Glomerular endothelial cell (primary cell): ENCODE results near the gene RNF157. TPM values are rescaled to one million over a fixed set of nuclear protein-coding genes. Genes with fewer than 3 reads are reported as not detected.
"Not testable (repeated sequence)": the region's sequence is repeated elsewhere in the genome, so short reads cannot be mapped to it uniquely, and the experiment has no call there.

ENCODE experiments used
- DNase-seq: peaks from one replicate; pipeline ENCODE4 v3.0.0-alpha.2; 2011; ENCODE audit warnings: low read depth, low spot score; ENCODE audit errors: extremely low read depth
- total RNA-seq: library from RNA; depleted of rRNA; stranded (reverse); fragments of >200 nt; gene quantifications from 2 replicates; pipeline ENCODE4 v1.2.3, GENCODE V29; 2015

Gene RNF157
- total RNA-seq, 1 donor from 2014 or later: 0.58 TPM

GRCh38 chr17:76236603-76237002, 3.7 kb downstream of the RNF157 start:
- DNase-seq: no peak

- DNase-seq: no peak
Observed at GRCh38 chr17:76235883-76236282, 4.4 kb downstream of the RNF157 start.

DNA sequence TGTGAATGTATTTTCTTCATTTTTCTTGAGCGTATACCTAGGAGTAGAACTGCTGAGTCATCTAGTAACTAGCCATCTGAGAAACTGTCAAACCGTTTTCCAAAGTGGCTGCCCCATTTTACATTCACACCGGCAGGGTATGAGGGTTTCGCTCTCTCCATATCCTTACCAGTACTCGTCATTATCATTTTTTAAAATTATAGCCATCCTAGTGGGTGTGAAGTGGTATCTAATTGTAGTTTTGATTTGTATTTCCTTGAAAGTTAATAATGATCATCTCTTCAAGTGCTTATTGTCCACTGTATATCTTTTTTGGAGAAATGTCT, 6.0 kb downstream of the RNF157 start:
- no peak for DNase-seq

GRCh38 chr17:76233588-76234353, 6.5 kb downstream of the RNF157 start:
- no peak for DNase-seq

GRCh38 chr17:76232342-76232741, 8.0 kb downstream of the RNF157 start:
- no peak for DNase-seq

DNA sequence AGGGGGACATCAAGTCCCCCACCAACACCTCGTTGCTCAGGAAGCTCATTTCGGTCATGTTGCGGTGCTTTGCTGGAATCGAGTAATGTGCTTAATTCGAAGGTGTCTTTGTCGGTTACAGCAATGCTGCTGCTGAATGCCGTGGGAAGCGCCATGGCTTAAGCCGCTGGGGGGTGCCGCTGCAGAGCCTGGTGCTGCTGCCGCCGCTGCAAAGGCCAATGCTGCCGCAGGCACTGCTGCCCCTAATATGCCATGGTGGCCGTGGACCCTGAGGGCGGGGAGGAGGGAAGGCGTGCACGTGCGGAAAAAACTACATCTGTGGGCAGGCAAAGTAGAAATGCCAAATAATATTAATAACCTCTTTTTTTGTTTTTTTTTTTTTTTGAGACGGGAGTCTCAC, 13.5 kb downstream of the RNF157 start:
- not testable (repeated sequence) for DNase-seq

DNA sequence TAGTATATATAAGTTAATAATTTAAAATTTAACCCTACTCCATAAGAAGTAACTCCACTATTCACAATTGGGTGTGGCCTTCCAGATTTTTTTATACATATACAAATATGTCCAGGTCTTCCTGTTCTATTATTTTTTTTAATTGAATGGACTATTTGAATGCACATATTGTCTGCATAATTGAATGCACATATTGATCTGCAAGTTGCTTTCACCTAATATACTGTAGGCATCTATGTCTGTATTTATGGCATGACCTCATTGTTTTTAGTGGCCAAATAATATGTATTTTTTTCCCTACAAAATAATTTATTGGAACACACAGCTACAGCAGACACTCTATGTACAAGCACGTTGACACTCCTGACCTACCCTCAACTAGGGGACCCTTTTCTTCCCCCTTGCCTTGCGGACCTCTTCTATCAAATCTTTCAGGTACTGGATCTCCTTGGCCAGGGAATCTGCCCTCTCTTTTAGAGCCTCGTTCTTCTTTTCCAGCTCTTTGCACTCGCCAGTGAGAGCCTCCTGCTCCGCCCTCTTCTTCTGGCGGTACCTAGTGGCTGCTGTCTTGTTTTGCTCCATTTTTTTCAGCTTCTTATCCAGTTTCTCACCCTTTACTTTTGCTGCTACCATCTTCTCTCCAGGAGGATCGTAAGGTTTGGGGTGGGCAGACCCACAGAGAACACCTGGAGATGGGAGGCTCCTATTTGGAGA, 14.8 kb downstream of the RNF157 start:
- not testable (repeated sequence) for DNase-seq

DNA sequence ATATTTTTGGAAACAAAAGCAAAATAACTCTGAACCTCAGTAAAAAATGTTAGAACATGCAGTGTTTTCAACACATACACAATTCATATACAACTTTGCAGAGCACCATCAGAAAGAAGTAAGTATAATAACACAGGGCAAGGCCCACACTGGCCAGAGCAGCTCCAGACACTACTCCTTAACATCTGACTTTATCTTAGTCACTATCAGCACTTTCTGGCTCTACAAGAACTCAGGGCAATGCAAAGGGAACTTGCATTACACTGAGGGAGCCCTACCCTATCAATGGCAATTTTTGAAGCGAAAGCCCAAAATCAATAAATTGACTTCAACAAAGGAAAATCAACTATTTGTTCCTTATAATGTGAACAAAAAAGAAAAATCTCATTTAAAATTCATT, 16.5 kb downstream of the RNF157 start:
- DNase-seq: no peak

DNA sequence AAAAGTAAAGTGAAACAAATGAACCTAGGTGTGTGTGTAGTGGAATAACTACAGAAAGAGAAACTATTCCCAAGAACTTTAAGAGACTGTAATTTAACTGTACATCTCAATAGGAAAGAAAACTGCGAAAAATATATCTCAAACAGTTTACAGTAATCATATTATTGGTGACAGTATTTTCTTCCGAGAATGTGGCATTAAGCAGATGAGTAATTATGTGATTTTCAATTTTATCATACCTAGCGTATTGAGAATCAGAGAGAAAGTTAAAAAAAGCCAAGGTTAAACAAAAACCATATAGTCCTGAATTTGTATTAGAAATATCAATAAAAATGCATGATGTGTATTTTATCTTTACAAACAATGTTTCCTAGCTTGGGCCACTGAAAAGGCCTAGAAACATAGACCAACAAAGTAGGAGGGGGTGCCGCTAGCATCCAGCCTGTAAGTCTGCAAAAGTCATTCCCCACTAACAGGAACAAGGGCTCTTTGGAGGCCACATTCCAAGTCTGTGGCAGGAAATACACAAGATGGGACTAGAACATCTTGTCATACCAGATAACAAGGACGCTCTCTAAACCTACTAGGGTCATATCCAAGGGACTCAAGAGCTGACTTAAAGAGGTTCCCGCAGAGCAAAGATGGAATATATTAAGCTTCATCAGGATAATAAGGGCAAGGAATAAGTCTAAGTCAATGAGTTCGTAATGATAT, 20.5 kb downstream of the RNF157 start:
- DNase-seq: no peak

DNA sequence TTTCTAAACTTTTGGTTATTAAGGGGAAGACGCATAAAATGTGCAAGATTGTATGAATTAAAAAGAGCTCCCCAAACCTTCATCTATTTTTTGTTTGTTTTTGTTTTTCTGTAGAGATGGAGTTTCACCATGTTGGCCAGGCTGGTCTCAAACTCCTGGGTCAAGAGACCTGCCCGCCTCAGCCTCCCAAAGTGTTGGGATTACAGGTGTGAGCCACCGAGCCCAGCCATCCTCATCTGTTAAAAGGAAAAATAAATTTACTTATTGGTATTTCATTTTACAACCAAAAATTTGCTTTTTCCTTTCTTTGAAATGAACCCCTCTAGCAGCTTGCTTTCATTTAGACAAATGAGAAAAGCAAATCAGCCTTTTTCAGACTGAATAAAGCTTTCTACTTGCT, 23.2 kb downstream of the RNF157 start:
- DNase-seq: no peak

- DNase-seq: no peak
Observed at GRCh38 chr17:76213491-76213890, 26.8 kb downstream of the RNF157 start.

- no peak for DNase-seq
Observed at GRCh38 chr17:76208120-76208519, 32.2 kb downstream of the RNF157 start.

- no peak for DNase-seq
Observed at GRCh38 chr17:76207275-76208059, 32.8 kb downstream of the RNF157 start.

- DNase-seq: not testable (repeated sequence)
Observed at GRCh38 chr17:76205542-76206144, 34.6 kb downstream of the RNF157 start.

GRCh38 chr17:76204277-76204676, 36.0 kb downstream of the RNF157 start:
- no peak for DNase-seq

- DNase-seq: no peak
Observed at GRCh38 chr17:76200354-76200753, 39.9 kb downstream of the RNF157 start.

DNA sequence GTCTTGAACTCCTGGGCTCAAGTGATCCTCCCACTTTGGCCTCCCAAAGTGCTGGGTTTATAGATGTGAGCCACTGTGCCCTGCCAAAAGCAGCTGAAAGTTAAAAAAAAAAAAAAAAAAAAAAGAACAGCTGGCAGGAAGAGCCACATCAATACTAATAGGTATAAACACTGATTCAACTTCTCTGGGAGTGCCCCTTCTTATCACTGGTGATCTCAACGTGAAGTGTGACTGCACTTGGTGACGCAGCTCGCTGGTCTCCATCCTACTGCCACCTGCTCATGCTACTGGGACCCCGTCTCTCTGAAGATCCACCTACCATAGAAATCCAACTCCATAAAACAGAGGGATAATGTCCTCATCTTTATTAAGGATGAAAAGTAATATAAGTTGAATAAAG, 40.8 kb downstream of the RNF157 start:
- no peak for DNase-seq

DNA sequence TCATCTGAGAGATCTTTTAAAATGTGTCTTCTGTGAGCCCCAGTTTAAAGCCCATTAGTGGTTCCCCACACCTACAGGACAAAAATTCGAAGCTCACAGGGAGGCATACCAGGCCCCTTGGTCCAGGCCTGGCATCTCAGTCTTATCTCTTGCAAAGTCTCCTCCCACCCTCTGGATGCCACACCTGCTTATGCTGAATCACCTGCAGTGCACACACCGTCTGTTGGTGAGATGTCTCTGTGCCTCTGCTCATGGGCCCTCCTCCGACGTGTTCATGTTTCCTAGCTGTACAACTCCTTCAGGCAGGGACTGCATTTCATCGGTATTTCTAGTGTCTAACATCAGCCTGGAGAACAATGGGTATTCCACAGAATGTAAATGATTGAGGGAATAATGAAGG, 41.6 kb downstream of the RNF157 start:
- DNase-seq: no peak

DNA sequence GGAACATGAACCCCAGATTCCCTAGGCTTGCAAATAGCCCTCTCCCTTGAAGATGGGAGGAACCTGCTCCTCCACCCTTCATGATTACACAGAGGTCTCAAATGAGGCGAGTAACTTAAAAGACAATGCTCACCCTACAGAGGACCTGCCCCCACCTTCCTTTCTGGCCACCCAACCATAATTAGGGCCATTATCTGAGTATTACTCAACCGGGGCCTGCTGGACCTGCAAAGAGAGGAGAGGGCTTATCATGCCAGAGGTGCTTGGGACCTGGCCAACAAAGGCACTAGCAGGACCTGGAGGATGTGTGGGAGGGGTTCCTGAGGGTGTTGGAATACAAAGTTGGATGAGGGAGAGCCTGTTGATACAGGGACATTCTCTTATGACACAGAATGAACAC, 42.4 kb downstream of the RNF157 start:
- no peak for DNase-seq

- no peak for DNase-seq
Observed at GRCh38 chr17:76196675-76197074, 43.6 kb downstream of the RNF157 start.
